Colonic mucosa (tissue), 4 donors: ENCODE data around the gene EGLN3. TPM values are rescaled to one million over a fixed set of nuclear protein-coding genes. Genes with fewer than 3 reads are reported as not detected.

Source experiments
- DNase-seq: peaks from one replicate; pipeline ENCODE4 v3.0.0-alpha.2; 2020
- H3K27ac ChIP-seq: fragments of 200-600 bp; one replicate; pipeline ENCODE4 v1.8.0; 2021
- H3K27me3 ChIP-seq: fragments of 200-600 bp; one replicate; pipeline ENCODE4 v1.8.0; 2021
- H3K36me3 ChIP-seq: fragments of 200-600 bp; one replicate; pipeline ENCODE4 v1.8.0; 2021
- H3K4me1 ChIP-seq: fragments of 200-600 bp; one replicate; pipeline ENCODE4 v1.8.0; 2021; ENCODE audit warnings: mild to moderate bottlenecking
- H3K4me3 ChIP-seq: fragments of 200-600 bp; one replicate; pipeline ENCODE4 v1.8.0; 2021
- H3K9ac ChIP-seq, 2 donors: one replicate each; pipeline ENCODE4 v1.7.0; 2013; ENCODE audit warnings: control low read depth in 2 of 2, low read depth in 2 of 2, low read length in 2 of 2
- H3K9me3 ChIP-seq: fragments of 200-600 bp; one replicate; pipeline ENCODE4 v1.8.0; 2021
- CTCF ChIP-seq: fragments of 200-600 bp; IDR thresholded peaks from one replicate; pipeline ENCODE4 v1.8.0; 2022; ENCODE audit warnings: antibody characterized with exemption, mild to moderate bottlenecking
- intact Hi-C: fragments of 100-400 bp; cut with DNase I; formaldehyde crosslinking; loops from one replicate; pipeline ENCODE4 v1.14.1; 2022
- total RNA-seq, 2 donors: library from RNA; stranded (reverse); fragmentation: NEBNext Ultra II Directional in 1 of 2; extraction: Animal tissue kit (Norgen Biotek cat#: 25700) in 1 of 2; gene quantifications; one replicate each; pipeline ENCODE4 v1.2.1, GENCODE V29; 2021
- donor health status: healthy.
- donor health status: DM: no; HTN: no; CAD: no.
- donor health status: DM: no; HTN: no; CAD: no.

EGLN3 gene
- total RNA-seq: 100 to 1,000 TPM in 1 of 2 donors, 10 to 100 TPM in 1; 86.3 to 292 TPM

- H3K4me3 ChIP-seq: peak within 1 kb of the TSS; percentile 59
- TF ChIP-seq CTCF: no peak
- no peaks in the 10 kb centered on the region for H3K36me3 ChIP-seq
- intact Hi-C loops: loop anchor here (10.0 kb wide), 1 partner anchor 274 kb away; no protein-coding TSS in a partner anchor
- no peaks in the 10 kb centered on the region for H3K27me3 ChIP-seq
- H3K9ac ChIP-seq: peak within 1 kb of the TSS; percentile 82 to 84
- peak within 1 kb of the TSS; percentile 58 for H3K27ac ChIP-seq
- DNase-seq: peak; percentile 95
- H3K9me3 ChIP-seq: no peaks in the 10 kb centered on the region
- H3K4me1 ChIP-seq: peaks cover 3% of the 10 kb centered on the region
Observed at GRCh38 chr14:33950320-33951182, at the start of gene EGLN3. EGLN3 (minus strand) TSS chr14:33951074; CDS start chr14:33950752, 322 bp downstream.

GRCh38 chr14:34000396-34000795 lies 49.5 kb upstream of the EGLN3 start:
- Histone ChIP-seq H3K27ac (no peak overlapping the region), H3K9me3 (no peaks in the 10 kb centered on the region), H3K4me1 (no peaks in the 10 kb centered on the region), H3K27me3 (no peaks in the 10 kb centered on the region), H3K9ac (no peak overlapping the region), H3K4me3 (no peak overlapping the region), H3K36me3 (no peaks in the 10 kb centered on the region)
- intact Hi-C loops: no loop called here
- TF ChIP-seq CTCF: no peak
- DNase-seq: no peak

DNA sequence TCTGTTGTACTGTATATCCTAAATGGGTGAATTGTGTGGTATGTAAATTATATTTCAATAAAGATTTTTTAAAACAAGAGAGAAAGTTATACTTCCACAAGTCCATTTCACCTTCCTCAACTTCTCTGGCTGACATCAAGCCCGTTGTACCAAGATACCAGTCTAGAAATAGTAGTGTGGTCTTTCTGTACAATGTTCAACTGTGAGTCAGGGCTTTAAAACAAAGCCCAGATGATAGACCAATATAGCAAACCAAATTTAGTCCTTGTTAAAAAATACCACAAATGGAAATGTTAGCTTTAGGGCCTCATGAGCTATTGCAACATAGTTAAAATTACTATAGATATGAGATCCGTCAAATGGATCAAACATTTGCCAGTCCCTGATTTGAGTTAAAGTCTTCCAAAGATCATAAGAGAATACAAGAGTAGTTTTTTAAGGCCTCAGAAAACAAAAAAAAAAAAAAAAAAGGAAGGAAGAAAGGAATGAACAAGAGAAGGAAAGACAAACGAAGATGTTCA lies 49.0 kb upstream of the EGLN3 start:
- intact Hi-C loops: no loop called here

GRCh38 chr14:33997611-33998010 lies 46.7 kb upstream of the EGLN3 start:
- no peak overlapping the region for H3K9ac ChIP-seq
- TF ChIP-seq CTCF: no peak
- intact Hi-C loops: no loop called here

More for the DNA sequence above, 49.0 kb upstream of the EGLN3 start:
- TF ChIP-seq CTCF: no peak
- no peak overlapping the region for H3K4me3 ChIP-seq
- H3K27ac ChIP-seq: no peak overlapping the region
- no peaks in the 10 kb centered on the region for H3K36me3 ChIP-seq
- H3K27me3 ChIP-seq: no peaks in the 10 kb centered on the region
- H3K4me1 ChIP-seq: no peaks in the 10 kb centered on the region
- H3K9ac ChIP-seq: no peak overlapping the region
- H3K9me3 ChIP-seq: no peaks in the 10 kb centered on the region
- no peak for DNase-seq

DNA sequence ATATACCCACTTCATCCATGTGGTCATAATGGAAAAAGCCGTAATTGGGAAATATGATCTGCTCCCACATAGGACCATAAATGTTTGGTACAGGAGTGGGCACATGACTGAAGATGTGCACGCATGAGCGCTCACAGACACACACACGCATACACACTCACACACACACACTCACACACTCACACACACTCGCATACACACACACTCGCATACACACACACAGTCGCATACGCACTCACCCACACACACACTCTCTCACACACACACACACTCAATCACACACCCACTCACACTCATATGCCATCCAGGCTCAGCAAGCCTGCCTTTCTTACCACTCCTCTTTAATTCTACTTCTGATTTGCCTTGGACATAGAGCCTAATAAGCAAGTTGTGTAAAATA lies 45.6 kb upstream of the EGLN3 start:
- no peak overlapping the region for H3K4me3 ChIP-seq
- no peak overlapping the region for H3K27ac ChIP-seq
- intact Hi-C loops: no loop called here
- H3K4me1 ChIP-seq: no peaks in the 10 kb centered on the region
- no peaks in the 10 kb centered on the region for H3K9me3 ChIP-seq
- H3K9ac ChIP-seq: no peak overlapping the region
- H3K27me3 ChIP-seq: no peaks in the 10 kb centered on the region
- TF ChIP-seq CTCF: no peak
- H3K36me3 ChIP-seq: no peaks in the 10 kb centered on the region
- DNase-seq: no peak

More at GRCh38 chr14:33997611-33998010, 46.7 kb upstream of the EGLN3 start:
- H3K4me3 ChIP-seq: no peak overlapping the region
- no peaks in the 10 kb centered on the region for H3K36me3 ChIP-seq
- no peaks in the 10 kb centered on the region for H3K9me3 ChIP-seq
- H3K27ac ChIP-seq: no peak overlapping the region
- no peaks in the 10 kb centered on the region for H3K27me3 ChIP-seq
- no peak for DNase-seq
- H3K4me1 ChIP-seq: no peaks in the 10 kb centered on the region
